NCI-H2029 (cell line): ENCODE results near the gene BPIFA2.
A peak's percentile ranks its signal among the peaks of the same experiment; 100 is the strongest.

Experiments
- DNase-seq: peaks from one replicate; lab custom pipeline; 2025; lab: John Stamatoyannopoulos, UW

The BPIFA2 gene

GRCh38 chr20:33202451-33202850 lies 34.5 kb downstream of the BPIFA2 start:
- no peak for DNase-seq

- DNase-seq = no peak
Measured at GRCh38 chr20:33203444-33203843, 35.5 kb downstream of the BPIFA2 start.

- no peak for DNase-seq
Measured at GRCh38 chr20:33209789-33210188, 41.8 kb downstream of the BPIFA2 start.

- no peak for DNase-seq
Measured at GRCh38 chr20:33210371-33210770, 42.4 kb downstream of the BPIFA2 start.

- DNase-seq = peak; percentile 83
Measured at GRCh38 chr20:33211817-33212424, 44.0 kb downstream of the BPIFA2 start.

GRCh38 chr20:33217052-33217451 lies 49.1 kb downstream of the BPIFA2 start, which contains the start of gene BPIFA3:
BPIFA3 (plus strand) TSS chr20:33217352; CDS start chr20:33217537, 185 bp downstream.
- DNase-seq = no peak

- no peak for DNase-seq
Measured at GRCh38 chr20:33224399-33224798, 56.4 kb downstream of the BPIFA2 start.

GRCh38 chr20:33229843-33230242 lies 61.9 kb downstream of the BPIFA2 start:
- peak; percentile 48 for DNase-seq
